HepG2 (cell line): ENCODE data around the gene TRAPPC12. TPM values are rescaled to one million over a fixed set of nuclear protein-coding genes. Genes with fewer than 3 reads are reported as not detected.

ENCODE experiments used
- ATAC-seq: fragments of 200-7000 bp; cut with Tn5 transposase; 3 replicates; pipeline ENCODE4 v1.9.1; 2020; ENCODE audit warnings: mild to moderate bottlenecking, moderate library complexity
- BruUV-seq: library from RNA; stranded (reverse); fragments of 400-500 nt; replicated peaks from 2 replicates; lab custom pipeline; 2021; lab: Mats Ljungman, UMichigan
- CTCF ChIA-PET: fragments of 300-600 bp; formaldehyde crosslinking; extraction: SDS; loops from one replicate; lab custom pipeline; 2021; ENCODE audit warnings: low total read pairs, inconsistent platforms, low intra/inter-chr PET ratio; lab: Yijun Ruan, JAX
- POLR2A ChIA-PET: fragments of 350-600 bp; sonication (Branson Sonifier 250); formaldehyde crosslinking; loops from one replicate; lab custom pipeline; 2020; ENCODE audit warnings: antibody characterized with exemption, inconsistent platforms; lab: Yijun Ruan, JAX
- DNase-seq: peaks from one replicate; pipeline ENCODE4 v3.0.0-alpha.2; 2015; ENCODE audit warnings: low spot score
- FAIRE-seq: peaks from 3 replicates; lab custom pipeline; 2011; peaks lifted over from hg19 to GRCh38; lab: Jason Lieb, UNC
- H2AFZ ChIP-seq: one replicate; pipeline ENCODE4 v1.6.1; 2011; ENCODE audit warnings: low read length, inconsistent platforms
- H3K27ac ChIP-seq: fragments of 300-600 bp; 3 replicates; pipeline ENCODE4 v1.8.0; 2011; ENCODE audit warnings: mixed run types, mild to moderate bottlenecking, mixed read lengths, low read length, inconsistent platforms; ENCODE audit not compliant: insufficient read depth; ENCODE audit errors: extremely low read length
- H3K27me3 ChIP-seq, 2 experiments: fragments of 200-600 bp in 1 of 2; 2 replicates in 1 of 2; 3 replicates in 1 of 2; pipeline versions ENCODE4 v1.6.0 to v1.8.0; 2011; ENCODE audit warnings: low read length in 2 of 2, mild to moderate bottlenecking in 2 of 2, moderate library complexity in 2 of 2, inconsistent platforms in 1 of 2; ENCODE audit not compliant: insufficient read depth in 2 of 2, control insufficient read depth in 1 of 2
- H3K36me3 ChIP-seq, 2 experiments: fragments of 200-600 bp in 1 of 2; replicated peaks in 1 of 2; 2 replicates in 1 of 2; 3 replicates in 1 of 2; pipeline versions ENCODE4 v1.5.1 to v1.8.0; 2011; ENCODE audit warnings: low read length in 2 of 2, inconsistent platforms in 1 of 2; ENCODE audit not compliant: insufficient read depth in 2 of 2, control insufficient read depth in 1 of 2
- H3K4me1 ChIP-seq: 2 replicates; pipeline ENCODE4 v1.5.1; 2012; ENCODE audit warnings: low read length, inconsistent platforms; ENCODE audit not compliant: insufficient read depth
- H3K4me2 ChIP-seq: 2 replicates; pipeline ENCODE4 v1.6.0; 2011; ENCODE audit warnings: low read depth, low read length, inconsistent platforms
- H3K4me3 ChIP-seq, 3 experiments: fragments of 200-600 bp in 1 of 3; sonication (generic), shearing (Covaris generic) in 1 of 3; replicated peaks in 1 of 3; 2 replicates each; pipeline ENCODE4 v1.5.1; 2011 to 2016; ENCODE audit warnings: low read length in 3 of 3, inconsistent platforms in 2 of 3, low read depth in 2 of 3, mild to moderate bottlenecking in 2 of 3, control low read depth in 1 of 3, mixed read lengths in 1 of 3; ENCODE audit not compliant: insufficient read depth in 1 of 3
- H3K79me2 ChIP-seq: one replicate; pipeline ENCODE4 v1.6.1; 2011; ENCODE audit warnings: low read length, inconsistent platforms; ENCODE audit not compliant: insufficient read depth
- H3K9ac ChIP-seq: 2 replicates; pipeline ENCODE4 v1.6.0; 2011; ENCODE audit warnings: mild to moderate bottlenecking, low read depth, low read length, inconsistent platforms; ENCODE audit not compliant: insufficient read depth
- H3K9me3 ChIP-seq: 2 replicates; pipeline ENCODE4 v1.5.1; 2012; ENCODE audit warnings: mild to moderate bottlenecking, low read length
- H4K20me1 ChIP-seq: 2 replicates; pipeline ENCODE4 v1.6.0; 2011; ENCODE audit warnings: inconsistent platforms, mild to moderate bottlenecking, low read length, moderate library complexity; ENCODE audit not compliant: insufficient read depth
- ASH2L ChIP-seq: fragments of 300-600, 200-600 bp; sonication (generic); IDR thresholded peaks from 2 replicates; pipeline ENCODE4 v1.7.0; 2017; ENCODE audit warnings: low read depth, mild to moderate bottlenecking, moderate library complexity, mixed read lengths, low read length; ENCODE audit not compliant: insufficient read length
- CENPX ChIP-seq: sonication (generic); formaldehyde crosslinking; IDR thresholded peaks from 2 replicates; pipeline ENCODE4 v1.9.0; 2021; ENCODE audit warnings: mild to moderate bottlenecking, missing genetic modification reagents, moderate library complexity
- ETV5 ChIP-seq: IDR thresholded peaks from 2 replicates; pipeline ENCODE4 v1.6.1; 2018; ENCODE audit warnings: missing biosample characterization, missing genetic modification reagents, inconsistent platforms, borderline replicate concordance
- GABPA ChIP-seq, 2 experiments: IDR thresholded peaks; 2 replicates each; pipeline ENCODE4 v1.6.1; 2011 to 2016; ENCODE audit warnings: low read depth in 2 of 2, low read length in 1 of 2, missing biosample characterization in 1 of 2, missing genetic modification characterization in 1 of 2
- MTA1 ChIP-seq: sonication (generic); formaldehyde crosslinking; IDR thresholded peaks from 2 replicates; pipeline ENCODE4 v1.4.0; 2020; ENCODE audit warnings: missing genetic modification reagents, mild to moderate bottlenecking, borderline replicate concordance
- NFE2 ChIP-seq: sonication (generic); formaldehyde crosslinking; IDR thresholded peaks from 2 replicates; pipeline ENCODE4 v1.4.0; 2020; ENCODE audit warnings: missing genetic modification reagents
- NR1H2 ChIP-seq: sonication (generic); formaldehyde crosslinking; IDR thresholded peaks from 2 replicates; pipeline ENCODE4 v1.8.1; 2022; ENCODE audit warnings: low read depth, missing genetic modification reagents, borderline replicate concordance
- TEAD3 ChIP-seq: optimal IDR thresholded peaks from 2 replicates; pipeline ENCODE3; 2016; ENCODE audit warnings: borderline replicate concordance
- ZBTB39 ChIP-seq: sonication (generic); formaldehyde crosslinking; IDR thresholded peaks from 2 replicates; pipeline ENCODE4 v1.5.0; 2020; ENCODE audit warnings: missing genetic modification reagents
- ZNF263 ChIP-seq: sonication (generic); formaldehyde crosslinking; IDR thresholded peaks from 2 replicates; pipeline ENCODE4 v1.4.0; 2020; ENCODE audit warnings: missing genetic modification reagents
- ZNF275 ChIP-seq: sonication (generic); formaldehyde crosslinking; IDR thresholded peaks from 2 replicates; pipeline ENCODE4 v1.8.0; 2022; ENCODE audit warnings: missing genetic modification reagents, mild to moderate bottlenecking, inconsistent platforms, borderline replicate concordance
- ZNF430 ChIP-seq: sonication (generic); formaldehyde crosslinking; IDR thresholded peaks from 2 replicates; pipeline ENCODE4 v1.9.0; 2021; ENCODE audit warnings: mild to moderate bottlenecking, missing genetic modification reagents
- ZNF468 ChIP-seq: sonication (generic); formaldehyde crosslinking; IDR thresholded peaks from 2 replicates; pipeline ENCODE4 v1.8.0; 2022; ENCODE audit warnings: mild to moderate bottlenecking, moderate library complexity, missing genetic modification reagents
- ZNF513 ChIP-seq: sonication (generic); formaldehyde crosslinking; conservative IDR thresholded peaks from 2 replicates; pipeline ENCODE4 v1.5.0; 2020; ENCODE audit warnings: missing genetic modification reagents
- ZNF782 ChIP-seq: sonication (generic); formaldehyde crosslinking; IDR thresholded peaks from 2 replicates; pipeline ENCODE4 v1.4.0; 2020; ENCODE audit warnings: missing genetic modification reagents, mild to moderate bottlenecking, borderline replicate concordance
- ZNF792 ChIP-seq: IDR thresholded peaks from 2 replicates; pipeline ENCODE4 v1.6.1; 2016
- ZNF891 ChIP-seq: sonication (generic); formaldehyde crosslinking; IDR thresholded peaks from 2 replicates; pipeline ENCODE4 v1.5.0; 2020; ENCODE audit warnings: mild to moderate bottlenecking, missing genetic modification reagents
- WGBS: methylation state at CpG from one replicate; pipeline ENCODE4 v1.1.6; 2017; ENCODE audit warnings: low lambda C conversion rate; 5-methylcytosine and 5-hydroxymethylcytosine counted together
- in situ Hi-C: cut with HindIII; loops from 2 replicates; pipeline ENCODE4 v1.10.0; 2017; ENCODE audit warnings: low pct_unique_long_range_greater_than_20kb; ENCODE audit not compliant: extremely low pct_ligation_motif_present
- intact Hi-C: fragments of 100-400 bp; cut with micrococcal nuclease; formaldehyde crosslinking; loops from one replicate; pipeline ENCODE4 v1.10.0; 2022; ENCODE audit not compliant: unreplicated experiment
- polyA plus RNA-seq, 8 experiments: library from polyadenylated mRNA; depleted of rRNA in 3 of 8; stranded (reverse) in 7 of 8; unstranded in 1 of 8; fragments of >200 nt; fragmentation: Illumina TruSeq in 4 of 8; extraction: Trizol in 4 of 8; gene quantifications; 2 replicates each; pipeline versions ENCODE4 v1.2.1 to v1.2.3, GENCODE V29; 2011 to 2016; ENCODE audit warnings: low read depth in 4 of 8, missing spikeins in 1 of 8, mixed read lengths in 1 of 8; ENCODE audit not compliant: insufficient read depth in 1 of 8
- total RNA-seq, 5 experiments: library from RNA; depleted of rRNA; stranded (reverse); fragments of >200 nt; fragmentation: Illumina TruSeq; extraction: Trizol; gene quantifications; 2 replicates each; pipeline ENCODE4 v1.2.3, GENCODE V29; 2016; ENCODE audit warnings: low read depth in 1 of 5

Gene TRAPPC12
- total and polyA plus RNA-seq, 2 of the 13 experiments (the other 11 are each of a cell fraction or from before 2014, with no cell fraction given) = 46.4 to 97.7 TPM

- no peak overlapping the region for H3K4me2 ChIP-seq
- WGBS = 94% methylated on average over 10 of the region's 10 CpGs
- FAIRE-seq = no peak
- no peak overlapping the region for H3K4me3 ChIP-seq
- no peak overlapping the region for H3K9ac ChIP-seq
- H3K79me2 ChIP-seq = no peaks in the 10 kb centered on the region
- intact Hi-C loops (no loop called here), in situ Hi-C loops (no loop called here)
- H2AFZ ChIP-seq = no peak overlapping the region
- no TSS peak for BruUV-seq
- H3K9me3 ChIP-seq = no peaks in the 10 kb centered on the region
- no peaks in the 10 kb centered on the region for H3K27me3 ChIP-seq
- TF ChIP-seq ZNF891 = no peak
- TF ChIP-seq GABPA (IDR thresholded peaks at IDR 0.05; ENCODE audit: low read depth, low read length) = no peak
- TF ChIP-seq GABPA (CRISPR knock-in tag; IDR thresholded peaks at IDR 0.05; ENCODE audit: low read depth) = no peak
- TF ChIP-seq ZNF513 (CRISPR knock-in tag) = no peak
- no peak for TF ChIP-seq NFE2
- TF ChIP-seq CENPX = no peak
- TF ChIP-seq ZNF792 (CRISPR knock-in tag) = no peak
- TF ChIP-seq ASH2L = no peak
- TF ChIP-seq MTA1 (CRISPR knock-in tag) = no peak
- no peak for TF ChIP-seq ZBTB39 (CRISPR knock-in tag)
- no peak for TF ChIP-seq ZNF263 (CRISPR knock-in tag)
- TF ChIP-seq ZNF782 (CRISPR knock-in tag) = no peak
- TF ChIP-seq TEAD3 = no peak
- no peak for TF ChIP-seq ZNF430 (CRISPR knock-in tag)
- no peak for TF ChIP-seq ETV5
- no peak for TF ChIP-seq ZNF468
- no peak for TF ChIP-seq ZNF275 (CRISPR knock-in tag)
- no peak for TF ChIP-seq NR1H2
- ChIA-PET POLR2A (no interaction called here), CTCF (no interaction called here)
- no peak for DNase-seq
- peaks cover 9% of the 10 kb centered on the region for H3K4me1 ChIP-seq
- H3K36me3 ChIP-seq = peaks cover 15 to 38% of the 10 kb centered on the region in 2 experiments
- no peaks in the 10 kb centered on the region for H4K20me1 ChIP-seq
- no peak for ATAC-seq
- no peak overlapping the region for H3K27ac ChIP-seq
Measured at GRCh38 chr2:3432693-3433338, 53.3 kb downstream of the TRAPPC12 start.
